ACC112 (cell line): Measurements from ENCODE around the gene LRRK1.

Experiments
- H2AFZ ChIP-seq: fragments of 200-600 bp; sonication (generic); one replicate; pipeline ENCODE4 v1.6.0; 2017; ENCODE audit warnings: antibody characterized with exemption, low read length; ENCODE audit not compliant: unreplicated experiment
- H3K27ac ChIP-seq: fragments of 200-600 bp; sonication (generic); 2 replicates; pipeline ENCODE4 v1.5.1; 2014; ENCODE audit warnings: low read depth, mild to moderate bottlenecking, antibody characterized with exemption, low read length, moderate library complexity
- H3K27me3 ChIP-seq: fragments of 200-600 bp; sonication (generic); 2 replicates; pipeline ENCODE4 v1.6.1; 2014; ENCODE audit warnings: mild to moderate bottlenecking, antibody characterized with exemption, low read length, moderate library complexity, mixed read lengths; ENCODE audit not compliant: insufficient read depth
- H3K36me3 ChIP-seq: fragments of 200-600 bp; sonication (generic); 2 replicates; pipeline ENCODE4 v1.6.1; 2016; ENCODE audit warnings: mild to moderate bottlenecking, antibody characterized with exemption, low read length, moderate library complexity, mixed read lengths; ENCODE audit not compliant: insufficient read depth
- H3K4me1 ChIP-seq: fragments of 200-600 bp; sonication (generic); one replicate; pipeline ENCODE4 v1.6.1; 2016; ENCODE audit warnings: low read length, mixed read lengths; ENCODE audit not compliant: insufficient read depth, unreplicated experiment, control insufficient read depth
- H3K4me3 ChIP-seq: fragments of 200-600 bp; sonication (generic); 2 replicates; pipeline ENCODE4 v1.5.1; 2014; ENCODE audit warnings: mild to moderate bottlenecking, low read depth, low read length
- H3K79me2 ChIP-seq: fragments of 200-600 bp; sonication (generic); one replicate; pipeline ENCODE4 v1.6.0; 2016; ENCODE audit warnings: low read length; ENCODE audit not compliant: control insufficient read depth, unreplicated experiment, insufficient read depth

Gene LRRK1

DNA sequence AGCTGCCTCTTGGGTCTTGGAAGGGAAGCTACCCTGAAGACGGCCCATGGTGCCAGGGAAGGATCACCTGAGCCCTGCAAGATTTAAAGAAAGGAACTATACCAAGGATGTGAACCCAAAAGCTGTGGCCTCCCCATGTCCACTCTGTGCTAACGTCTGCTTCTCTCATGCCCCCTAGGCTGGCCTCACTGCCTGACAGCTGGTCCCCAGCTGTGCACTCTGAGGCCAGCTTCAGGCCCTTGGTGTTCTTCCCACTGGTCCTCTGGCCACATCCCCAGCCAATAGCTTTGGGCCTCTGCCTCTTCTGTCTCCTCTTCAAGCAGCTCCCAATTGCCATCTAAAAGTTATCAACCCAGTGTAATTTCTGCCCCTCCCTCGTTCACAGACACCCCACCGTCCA, 5.2 kb upstream of the LRRK1 start:
- no peaks in the 10 kb centered on the region for H3K27me3 ChIP-seq
- peaks cover 4% of the 10 kb centered on the region for H3K79me2 ChIP-seq
- peaks cover 7% of the 10 kb centered on the region for H3K4me1 ChIP-seq
- no peak overlapping the region for H3K27ac ChIP-seq
- no peak overlapping the region for H2AFZ ChIP-seq
- peaks cover 32% of the 10 kb centered on the region for H3K36me3 ChIP-seq
- no peak overlapping the region for H3K4me3 ChIP-seq

DNA sequence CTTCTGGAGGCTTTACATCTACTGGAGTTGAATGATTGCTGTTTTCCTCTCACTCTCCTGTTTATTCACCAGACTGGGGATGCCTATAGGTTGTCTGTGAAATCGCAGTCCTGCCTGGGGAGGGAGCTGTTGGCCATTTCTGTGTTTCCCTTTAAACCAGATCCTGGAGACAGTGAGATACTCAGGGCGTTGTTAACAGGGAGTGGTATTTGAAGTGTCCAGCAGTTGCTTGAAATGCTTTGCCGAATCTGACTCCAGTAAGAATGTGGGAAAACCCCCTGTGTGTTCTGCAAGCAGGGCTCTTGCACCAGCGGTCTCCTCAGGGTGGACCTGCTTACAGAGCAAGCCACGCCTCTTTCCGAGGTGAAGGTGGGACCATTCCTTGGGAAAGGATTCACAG, 4.3 kb upstream of the LRRK1 start:
- peaks cover 4% of the 10 kb centered on the region for H3K79me2 ChIP-seq
- H3K4me1 ChIP-seq, result peaks cover 7% of the 10 kb centered on the region
- H3K27ac ChIP-seq, result no peak overlapping the region
- peaks cover 32% of the 10 kb centered on the region for H3K36me3 ChIP-seq
- no peak overlapping the region for H2AFZ ChIP-seq
- H3K27me3 ChIP-seq, result no peaks in the 10 kb centered on the region
- no peak overlapping the region for H3K4me3 ChIP-seq

DNA sequence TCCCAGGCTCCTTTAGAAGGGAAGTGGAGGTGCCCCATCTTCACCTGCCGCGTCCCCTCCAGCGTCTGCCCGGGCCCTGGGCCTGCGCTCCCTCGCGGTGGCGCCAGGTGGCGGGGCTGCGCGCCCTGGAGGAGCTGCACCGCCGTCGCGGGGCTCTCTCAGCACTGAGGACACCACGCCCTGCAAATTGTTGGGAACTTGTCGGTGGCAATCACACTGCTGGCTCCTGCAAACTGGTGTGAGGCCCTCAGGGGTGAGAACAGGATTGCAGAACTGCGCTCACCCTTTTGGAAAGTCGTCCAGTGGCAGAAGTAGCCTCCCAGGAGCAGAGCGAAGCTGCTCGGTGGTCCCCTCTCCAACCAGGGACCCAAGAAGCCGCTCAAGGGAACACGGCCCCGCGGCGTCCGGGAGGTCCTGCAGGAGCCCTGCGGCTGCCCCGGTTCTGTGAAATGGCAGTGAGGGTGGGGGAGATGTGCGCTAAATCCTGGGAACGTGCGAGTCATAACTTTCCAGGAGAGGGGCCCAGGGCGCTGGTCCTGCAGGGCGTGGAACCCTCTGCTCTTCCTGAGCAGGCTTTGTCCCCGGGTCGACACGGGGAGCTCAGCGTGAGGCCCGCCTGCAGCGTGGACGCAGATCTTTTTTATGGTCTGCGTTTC, 995 bp upstream of the LRRK1 start:
- Histone ChIP-seq H3K4me3 (peak overlapping the region; percentile 99), H3K36me3 (peaks cover 24% of the 10 kb centered on the region), H3K27ac (peak overlapping the region; percentile 24; the same call in 1 of the 2 replicates), H2AFZ (peak overlapping the region; percentile 95), H3K27me3 (no peaks in the 10 kb centered on the region), H3K79me2 (peaks cover 33% of the 10 kb centered on the region), H3K4me1 (peaks cover 18% of the 10 kb centered on the region)

DNA sequence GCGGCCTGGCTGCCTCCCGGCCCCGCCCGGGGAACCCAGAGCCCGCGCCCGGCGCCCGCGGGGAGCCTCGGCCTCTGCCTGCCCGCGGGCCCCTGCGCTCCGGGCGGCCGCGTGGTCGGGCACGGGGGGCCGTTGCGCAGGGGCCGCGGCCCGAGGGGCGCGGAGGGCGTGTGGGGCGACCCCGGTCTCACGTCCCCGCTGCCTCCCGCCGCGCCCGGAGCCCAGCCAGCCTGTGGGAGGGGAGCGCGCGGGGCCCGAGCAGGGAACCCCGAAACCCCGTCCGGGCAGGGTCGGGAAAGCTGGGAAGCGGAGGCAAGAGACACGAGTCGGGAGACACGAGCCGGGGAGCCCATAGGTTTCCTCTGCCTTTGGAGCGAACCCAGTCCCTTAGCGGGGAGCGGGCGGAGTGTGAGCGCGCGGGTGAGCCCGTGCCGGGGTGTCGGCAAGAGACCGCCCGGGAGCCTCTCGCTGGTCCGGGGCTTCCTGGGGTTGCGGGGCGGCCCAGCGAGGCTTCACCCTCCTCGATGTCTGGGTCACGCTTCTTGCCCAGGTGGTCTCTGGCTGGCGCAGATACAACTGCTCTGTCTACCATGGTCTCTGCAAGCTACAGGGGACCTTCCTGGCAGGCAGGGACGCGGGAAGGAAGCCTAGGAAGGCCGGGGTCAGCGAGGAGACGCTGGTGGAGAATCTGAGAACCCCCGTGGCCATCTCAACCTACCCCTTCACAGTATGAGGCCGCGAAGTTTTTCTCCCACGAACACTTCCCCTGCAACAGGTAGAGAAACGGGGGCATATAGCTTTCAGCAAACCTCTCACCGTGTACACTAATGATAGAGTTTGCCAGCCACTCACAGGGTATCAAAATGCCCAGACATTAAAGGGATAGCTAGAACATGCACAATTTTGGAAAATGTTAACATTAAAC, 586 bp downstream of the LRRK1 start:
- Histone ChIP-seq H2AFZ (no peak overlapping the region), H3K27ac (no peak overlapping the region), H3K4me1 (peaks cover 18% of the 10 kb centered on the region), H3K79me2 (peaks cover 38% of the 10 kb centered on the region), H3K27me3 (no peaks in the 10 kb centered on the region), H3K4me3 (peak overlapping the region; percentile 81), H3K36me3 (peaks cover 14% of the 10 kb centered on the region)

DNA sequence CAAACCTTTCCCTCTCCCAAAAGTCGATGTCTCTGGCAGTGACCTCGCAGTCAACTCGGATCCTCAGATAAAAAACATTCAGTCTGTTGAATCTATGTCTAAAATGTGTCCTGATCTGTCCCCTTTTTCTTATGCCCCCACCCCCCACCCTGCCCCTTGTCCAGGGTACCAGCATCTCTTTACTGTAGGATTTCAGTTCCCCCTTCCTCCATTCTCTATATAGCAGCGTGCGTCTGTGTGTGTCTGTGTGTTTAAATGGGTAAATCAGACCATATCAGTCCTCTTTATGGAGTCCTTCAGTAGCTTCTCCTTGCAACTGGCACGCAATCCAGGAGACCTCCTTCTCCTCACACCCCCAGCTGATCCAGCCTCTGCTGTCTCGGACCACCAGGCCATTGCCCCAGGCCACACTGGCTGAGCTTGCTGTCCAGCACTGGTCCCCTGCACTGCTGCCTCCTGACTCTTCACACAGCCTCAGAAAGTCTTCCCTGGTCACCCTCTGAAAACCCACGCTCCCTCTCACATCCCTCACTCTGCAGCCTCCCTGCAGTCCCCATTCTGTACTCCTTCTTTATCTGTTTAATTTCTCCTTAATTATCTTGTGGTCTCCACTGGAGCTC, 1.5 kb downstream of the LRRK1 start:
- Histone ChIP-seq H2AFZ (no peak overlapping the region), H3K27ac (no peak overlapping the region), H3K79me2 (peaks cover 38% of the 10 kb centered on the region), H3K27me3 (no peaks in the 10 kb centered on the region), H3K36me3 (peaks cover 10% of the 10 kb centered on the region), H3K4me1 (peaks cover 18% of the 10 kb centered on the region), H3K4me3 (peak overlapping the region; percentile 81)

DNA sequence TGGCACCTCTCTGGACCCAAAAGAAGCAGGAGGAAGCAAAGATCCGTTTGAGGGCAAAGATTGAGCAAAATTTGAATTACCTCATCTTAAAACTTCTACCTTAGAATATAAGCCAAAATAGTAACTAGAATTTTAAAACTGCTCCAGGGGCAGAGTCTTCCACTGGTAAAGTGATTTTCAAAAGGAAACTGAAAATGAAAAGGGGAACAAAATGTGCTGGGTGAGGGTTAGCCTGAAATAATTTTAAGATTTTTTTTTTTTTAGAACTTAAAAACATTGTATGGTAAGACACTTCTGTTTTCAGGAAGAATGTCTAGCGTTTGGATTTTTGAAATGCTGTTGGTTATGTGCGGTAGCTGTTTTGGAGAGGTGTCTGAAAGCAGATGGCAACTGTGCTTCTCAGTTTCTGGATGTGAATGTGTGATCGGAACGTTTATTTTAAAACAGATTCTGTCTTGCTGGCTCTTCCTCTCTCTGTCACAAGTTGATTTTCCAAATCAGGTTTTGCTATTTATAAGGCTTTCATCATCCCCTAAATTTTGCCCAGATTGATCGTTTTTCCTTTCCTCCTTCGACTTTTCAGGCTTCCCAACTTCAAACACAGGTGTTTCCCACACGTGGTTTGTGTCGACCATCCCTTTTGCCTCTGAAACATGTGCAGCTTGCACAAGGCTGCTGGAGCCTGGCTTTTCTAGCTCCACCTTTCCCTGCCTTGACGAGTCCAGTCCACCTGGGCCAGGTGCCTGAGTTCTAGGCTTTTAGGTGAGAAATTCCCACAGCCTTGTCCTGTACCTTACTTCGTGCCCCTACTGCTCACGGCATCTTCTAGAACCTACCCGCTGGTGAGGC, 3.3 kb downstream of the LRRK1 start:
- no peaks in the 10 kb centered on the region for H3K27me3 ChIP-seq
- peaks cover 38% of the 10 kb centered on the region for H3K79me2 ChIP-seq
- H3K4me3 ChIP-seq, result no peak overlapping the region
- peaks cover 16% of the 10 kb centered on the region for H3K4me1 ChIP-seq
- H3K36me3 ChIP-seq, result peaks cover 11% of the 10 kb centered on the region
- H2AFZ ChIP-seq, result no peak overlapping the region
- H3K27ac ChIP-seq, result no peak overlapping the region

DNA sequence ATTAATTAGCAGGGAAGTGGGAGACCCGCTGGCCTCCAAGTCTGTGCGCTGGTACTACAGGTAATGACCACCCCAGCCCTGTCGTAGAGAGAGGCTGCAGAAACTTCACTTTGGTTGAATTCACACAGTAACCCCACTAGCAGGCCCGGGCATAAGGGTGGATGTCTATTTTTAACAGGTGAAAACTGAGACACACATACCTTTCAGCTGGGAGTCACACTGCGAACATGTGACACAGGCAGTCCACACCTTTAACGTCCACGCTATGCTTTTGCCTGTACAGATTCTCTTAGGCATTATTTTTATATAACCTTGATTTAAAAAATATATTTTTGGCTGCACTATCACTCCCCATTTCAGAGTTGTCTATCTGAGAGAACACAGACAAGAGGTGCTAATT, 3.9 kb downstream of the LRRK1 start:
- Histone ChIP-seq H3K36me3 (peaks cover 11% of the 10 kb centered on the region), H3K4me1 (peaks cover 11% of the 10 kb centered on the region), H3K27ac (no peak overlapping the region), H3K27me3 (no peaks in the 10 kb centered on the region), H3K4me3 (no peak overlapping the region), H3K79me2 (peaks cover 35% of the 10 kb centered on the region), H2AFZ (no peak overlapping the region)

DNA sequence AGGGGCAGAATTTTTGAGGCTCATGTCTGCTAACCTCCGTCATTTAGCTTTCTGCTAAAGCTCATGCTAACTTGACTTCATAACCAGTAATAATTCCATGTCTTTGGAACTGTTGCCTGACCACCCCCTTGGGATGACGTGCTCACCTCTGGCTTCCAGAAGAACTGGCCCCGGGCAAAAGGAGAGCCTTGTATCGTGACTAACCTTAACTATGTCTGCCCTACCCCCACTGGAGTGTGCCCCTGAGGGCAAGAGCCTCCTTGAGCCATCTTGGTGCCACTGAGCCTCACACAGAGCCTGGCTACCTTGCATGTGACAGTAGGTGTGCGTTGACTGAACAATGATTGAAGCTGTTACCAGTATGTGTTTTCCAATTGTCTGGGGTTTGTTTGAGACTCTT, 4.7 kb downstream of the LRRK1 start:
- H3K36me3 ChIP-seq, result peaks cover 11% of the 10 kb centered on the region
- H3K4me1 ChIP-seq, result peaks cover 11% of the 10 kb centered on the region
- H3K27me3 ChIP-seq, result no peaks in the 10 kb centered on the region
- no peak overlapping the region for H3K4me3 ChIP-seq
- H3K79me2 ChIP-seq, result peaks cover 35% of the 10 kb centered on the region
- H2AFZ ChIP-seq, result no peak overlapping the region
- no peak overlapping the region for H3K27ac ChIP-seq

DNA sequence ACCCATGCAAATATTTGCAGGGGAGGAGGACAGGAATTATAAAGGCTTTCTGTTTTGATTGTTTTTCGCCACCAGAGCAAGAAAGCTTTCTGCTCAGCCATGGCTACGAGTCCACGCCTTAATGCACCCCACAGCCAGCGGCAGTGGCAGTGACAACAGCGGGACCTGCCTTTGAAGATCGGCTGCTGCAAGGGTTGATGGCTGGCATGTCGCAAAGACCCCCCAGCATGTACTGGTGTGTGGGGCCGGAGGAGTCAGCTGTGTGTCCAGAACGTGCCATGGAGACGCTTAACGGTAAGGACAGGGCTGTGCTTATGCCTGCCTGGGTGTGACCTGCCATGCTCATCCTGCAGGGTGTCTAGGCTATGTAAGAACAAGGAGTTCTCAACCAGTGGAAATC, 5.3 kb downstream of the LRRK1 start:
- Histone ChIP-seq H3K27ac (no peak overlapping the region), H2AFZ (no peak overlapping the region), H3K4me3 (no peak overlapping the region), H3K27me3 (no peaks in the 10 kb centered on the region), H3K36me3 (peaks cover 11% of the 10 kb centered on the region), H3K4me1 (peaks cover 11% of the 10 kb centered on the region), H3K79me2 (peaks cover 35% of the 10 kb centered on the region)

DNA sequence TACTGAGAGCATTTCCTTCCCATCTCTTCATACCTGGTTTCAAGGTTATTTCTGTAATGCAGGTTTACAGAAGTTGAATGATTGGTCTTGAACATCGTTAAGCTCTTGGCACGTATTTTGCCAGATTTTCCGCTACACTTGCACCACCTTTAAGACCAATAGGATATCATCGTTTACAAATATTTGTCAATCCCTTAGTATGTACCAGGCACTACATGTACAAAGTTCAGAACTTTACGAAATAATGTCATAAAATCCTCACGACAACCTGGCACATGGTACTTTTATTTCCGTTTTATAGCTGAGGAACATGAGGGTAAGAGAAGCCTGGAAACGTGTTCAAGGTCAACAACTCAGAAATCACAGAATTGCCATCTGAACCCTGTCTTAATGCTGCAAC, 6.3 kb downstream of the LRRK1 start:
- Histone ChIP-seq H3K4me3 (no peak overlapping the region), H2AFZ (no peak overlapping the region), H3K27me3 (no peaks in the 10 kb centered on the region), H3K79me2 (peaks cover 28% of the 10 kb centered on the region), H3K36me3 (peaks cover 11% of the 10 kb centered on the region), H3K27ac (no peak overlapping the region), H3K4me1 (peaks cover 8% of the 10 kb centered on the region)
